ENCODE results near the gene COL4A1. TPM values are rescaled to one million over a fixed set of nuclear protein-coding genes. Genes with fewer than 3 reads are reported as not detected.

The COL4A1 gene
- total RNA-seq, 2 experiments from 2014 or later: 0.08 to 0.16 TPM

DNA sequence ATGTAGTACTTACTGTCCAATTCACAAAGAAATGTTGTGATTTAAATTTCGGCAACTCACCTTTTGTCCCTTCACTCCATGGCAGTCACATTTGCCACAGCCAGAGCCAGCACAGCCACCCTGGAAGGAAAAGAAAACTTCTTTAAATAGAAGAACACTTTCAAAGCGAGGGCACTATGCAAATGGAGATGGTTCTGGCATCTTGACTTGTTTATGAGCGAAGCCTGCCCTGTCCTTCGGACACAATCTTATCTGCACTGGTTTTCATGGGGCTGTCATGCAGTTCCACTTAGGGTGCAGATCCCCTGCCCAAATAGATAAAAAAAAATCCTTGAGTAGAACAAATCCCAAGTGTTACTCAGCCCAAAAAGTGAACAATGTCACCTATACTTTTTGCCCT, 64.3 kb downstream of the COL4A1 start:
- peaks cover 7% of the 10 kb centered on the region in 2 experiments for H3K27me3 ChIP-seq (ENCODE audit: control insufficient read depth in 1 of 2, insufficient read depth in 2 of 2, low read length in 2 of 2)
- no peaks in the 10 kb centered on the region for H3K36me3 Mint-ChIP-seq (ENCODE audit: low read depth)
- intact Hi-C loops (cut with DNase I, micrococcal nuclease): no loop called here
- no peak overlapping the region for H3K27ac ChIP-seq (ENCODE audit: low read depth in 1 of 2, low read length in 2 of 2)
- no peak overlapping the region for H3K4me3 Mint-ChIP-seq
- POLR2A ChIA-PET: no interaction called here
- CTCF ChIA-PET: no interaction called here
- H3K4me1 ChIP-seq (ENCODE audit: insufficient read depth, low read length): no peaks in the 10 kb centered on the region
- H3K9me3 ChIP-seq (ENCODE audit: control insufficient read depth in 1 of 2, insufficient read depth in 1 of 2, low read length in 2 of 2): no peaks in the 10 kb centered on the region
- H3K27me3 Mint-ChIP-seq: peaks cover 42% of the 10 kb centered on the region
- H3K4me3 ChIP-seq (ENCODE audit: low read length): no peak overlapping the region
- no peak for ATAC-seq (ENCODE audit: poor library complexity)
- no peak overlapping the region for H3K27ac Mint-ChIP-seq
- H3K9me3 Mint-ChIP-seq: no peaks in the 10 kb centered on the region
- H3K4me1 Mint-ChIP-seq (ENCODE audit: low read depth): no peaks in the 10 kb centered on the region
- no peaks in the 10 kb centered on the region for H3K36me3 ChIP-seq (ENCODE audit: insufficient read depth, low read length)
- no peak for DNase-seq
- TF ChIP-seq, protein P1, sequence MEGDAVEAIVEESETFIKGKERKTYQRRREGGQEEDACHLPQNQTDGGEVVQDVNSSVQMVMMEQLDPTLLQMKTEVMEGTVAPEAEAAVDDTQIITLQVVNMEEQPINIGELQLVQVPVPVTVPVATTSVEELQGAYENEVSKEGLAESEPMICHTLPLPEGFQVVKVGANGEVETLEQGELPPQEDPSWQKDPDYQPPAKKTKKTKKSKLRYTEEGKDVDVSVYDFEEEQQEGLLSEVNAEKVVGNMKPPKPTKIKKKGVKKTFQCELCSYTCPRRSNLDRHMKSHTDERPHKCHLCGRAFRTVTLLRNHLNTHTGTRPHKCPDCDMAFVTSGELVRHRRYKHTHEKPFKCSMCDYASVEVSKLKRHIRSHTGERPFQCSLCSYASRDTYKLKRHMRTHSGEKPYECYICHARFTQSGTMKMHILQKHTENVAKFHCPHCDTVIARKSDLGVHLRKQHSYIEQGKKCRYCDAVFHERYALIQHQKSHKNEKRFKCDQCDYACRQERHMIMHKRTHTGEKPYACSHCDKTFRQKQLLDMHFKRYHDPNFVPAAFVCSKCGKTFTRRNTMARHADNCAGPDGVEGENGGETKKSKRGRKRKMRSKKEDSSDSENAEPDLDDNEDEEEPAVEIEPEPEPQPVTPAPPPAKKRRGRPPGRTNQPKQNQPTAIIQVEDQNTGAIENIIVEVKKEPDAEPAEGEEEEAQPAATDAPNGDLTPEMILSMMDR (IDR thresholded peaks at IDR 0.05): no peak

DNA sequence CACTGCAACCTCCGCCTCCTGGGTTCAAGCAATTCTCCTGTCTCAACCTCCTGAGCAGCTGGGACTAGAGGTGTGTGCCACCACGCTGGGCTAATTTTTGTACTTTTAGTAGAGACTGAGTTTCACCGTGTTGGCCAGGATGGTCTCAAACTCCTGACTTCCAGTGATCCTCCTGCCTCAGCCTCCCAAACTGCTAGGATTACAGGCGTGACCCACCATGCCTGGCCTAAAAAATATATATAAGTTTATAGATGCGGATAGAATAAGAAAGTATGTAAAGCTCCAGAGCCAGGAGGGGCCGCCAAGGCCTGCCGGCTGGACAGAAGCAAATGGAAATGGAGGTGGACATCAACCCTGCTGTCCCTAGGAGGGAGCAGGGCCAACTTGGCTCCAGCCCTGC, 66.0 kb downstream of the COL4A1 start:
- no peak overlapping the region for H3K4me3 ChIP-seq (ENCODE audit: low read length)
- ATAC-seq (ENCODE audit: poor library complexity): no peak
- Mint-ChIP-seq H3K27ac (no peak overlapping the region), H3K4me1 (ENCODE audit: low read depth) (no peaks in the 10 kb centered on the region), H3K9me3 (no peaks in the 10 kb centered on the region), H3K27me3 (peaks cover 49% of the 10 kb centered on the region), H3K36me3 (ENCODE audit: low read depth) (no peaks in the 10 kb centered on the region), H3K4me3 (no peak overlapping the region)
- DNase-seq: no peak
- no peak overlapping the region for H3K27ac ChIP-seq (ENCODE audit: low read depth in 1 of 2, low read length in 2 of 2)
- ChIA-PET CTCF (no interaction called here), POLR2A (no interaction called here)
- H3K27me3 ChIP-seq (ENCODE audit: control insufficient read depth in 1 of 2, insufficient read depth in 2 of 2, low read length in 2 of 2): peaks cover 14 to 15% of the 10 kb centered on the region in 2 experiments
- no peaks in the 10 kb centered on the region for H3K9me3 ChIP-seq (ENCODE audit: control insufficient read depth in 1 of 2, insufficient read depth in 1 of 2, low read length in 2 of 2)
- TF ChIP-seq, protein P1 (IDR thresholded peaks at IDR 0.05): no peak
- intact Hi-C loops (cut with DNase I, micrococcal nuclease): no loop called here
- H3K4me1 ChIP-seq (ENCODE audit: insufficient read depth, low read length): no peaks in the 10 kb centered on the region
- no peaks in the 10 kb centered on the region for H3K36me3 ChIP-seq (ENCODE audit: insufficient read depth, low read length)

- POLR2A ChIA-PET: no interaction called here
- no peaks in the 10 kb centered on the region for H3K9me3 Mint-ChIP-seq
- Histone ChIP-seq H3K27me3 (ENCODE audit: control insufficient read depth in 1 of 2, insufficient read depth in 2 of 2, low read length in 2 of 2) (peaks cover 11 to 15% of the 10 kb centered on the region in 2 experiments), H3K9me3 (ENCODE audit: control insufficient read depth in 1 of 2, insufficient read depth in 1 of 2, low read length in 2 of 2) (no peaks in the 10 kb centered on the region), H3K36me3 (ENCODE audit: insufficient read depth, low read length) (no peaks in the 10 kb centered on the region), H3K27ac (ENCODE audit: low read depth in 1 of 2, low read length in 2 of 2) (no peak overlapping the region), H3K4me3 (ENCODE audit: low read length) (no peak overlapping the region), H3K4me1 (ENCODE audit: insufficient read depth, low read length) (no peaks in the 10 kb centered on the region)
- peaks cover 45% of the 10 kb centered on the region for H3K27me3 Mint-ChIP-seq
- CTCF ChIA-PET: no interaction called here
- ATAC-seq (ENCODE audit: poor library complexity): no peak
- no peak overlapping the region for H3K27ac Mint-ChIP-seq
- DNase-seq: no peak
- no peaks in the 10 kb centered on the region for H3K4me1 Mint-ChIP-seq (ENCODE audit: low read depth)
- no peak overlapping the region for H3K4me3 Mint-ChIP-seq
- TF ChIP-seq, protein P1 (IDR thresholded peaks at IDR 0.05): no peak
- intact Hi-C loops (cut with DNase I, micrococcal nuclease): no loop called here
- H3K36me3 Mint-ChIP-seq (ENCODE audit: low read depth): no peaks in the 10 kb centered on the region
Observed at GRCh38 chr13:110240352-110240751, 66.6 kb downstream of the COL4A1 start.

All from CD4-positive, alpha-beta T cell (primary cell).